DOHH2 (cell line): ENCODE results near the gene INPP5F.
"Not testable (repeated sequence)": the region's sequence is repeated elsewhere in the genome, so short reads cannot be mapped to it uniquely, and the experiment has no call there.

Experiments
- H3F3A ChIP-seq: fragments of 200-600 bp; sonication (generic), shearing (Covaris generic); 2 replicates; pipeline ENCODE4 v1.6.0; 2016; ENCODE audit warnings: antibody characterized with exemption, mild to moderate bottlenecking; ENCODE audit not compliant: control insufficient read depth, insufficient read depth
- H3K27ac ChIP-seq: fragments of 200-600 bp; sonication (generic); 2 replicates; pipeline ENCODE4 v1.5.1; 2014; ENCODE audit warnings: low read depth, mild to moderate bottlenecking, low read length, moderate library complexity
- H3K27me3 ChIP-seq: fragments of 200-600 bp; sonication (generic); 2 replicates; pipeline ENCODE4 v1.6.1; 2014; ENCODE audit warnings: mild to moderate bottlenecking, low read length, mixed read lengths; ENCODE audit not compliant: control insufficient read depth
- H3K36me3 ChIP-seq: fragments of 200-600 bp; sonication (generic); 2 replicates; pipeline ENCODE4 v1.6.1; 2014; ENCODE audit warnings: mild to moderate bottlenecking, low read length, moderate library complexity, mixed read lengths; ENCODE audit not compliant: control insufficient read depth
- H3K4me1 ChIP-seq: fragments of 200-600 bp; sonication (generic); 2 replicates; pipeline ENCODE4 v1.6.1; 2014; ENCODE audit warnings: mild to moderate bottlenecking, low read length, mixed read lengths; ENCODE audit not compliant: control insufficient read depth
- H3K4me2 ChIP-seq: fragments of 200-600 bp; sonication (generic); 2 replicates; pipeline ENCODE4 v1.6.0; 2014; ENCODE audit warnings: mild to moderate bottlenecking, low read length, moderate library complexity
- H3K4me3 ChIP-seq: fragments of 200-600 bp; sonication (generic); 2 replicates; pipeline ENCODE4 v1.5.1; 2014; ENCODE audit warnings: mild to moderate bottlenecking, low read length, mixed read lengths
- H3K79me2 ChIP-seq: fragments of 200-600 bp; sonication (generic); 2 replicates; pipeline ENCODE4 v1.6.1; 2014; ENCODE audit warnings: mild to moderate bottlenecking, low read length, mixed read lengths; ENCODE audit not compliant: control insufficient read depth
- H3K9me2 ChIP-seq: fragments of 200-600 bp; sonication (generic); replicated peaks from 2 replicates; pipeline ENCODE4 v1.6.1; 2014; ENCODE audit warnings: mild to moderate bottlenecking, low read length, mixed read lengths; ENCODE audit not compliant: control insufficient read depth
- H3K9me3 ChIP-seq: fragments of 200-600 bp; sonication (generic); 2 replicates; pipeline ENCODE4 v1.6.1; 2014; ENCODE audit warnings: antibody characterized with exemption, low read length, mixed read lengths; ENCODE audit not compliant: control insufficient read depth, insufficient read depth
- H4K20me1 ChIP-seq: fragments of 200-600 bp; sonication (generic); 2 replicates; pipeline ENCODE4 v1.6.0; 2014; ENCODE audit warnings: low read depth, mild to moderate bottlenecking, antibody characterized with exemption, low read length, moderate library complexity; ENCODE audit not compliant: control insufficient read depth, insufficient read depth
- CTCF ChIP-seq: fragments of 200-600 bp; sonication (generic); IDR thresholded peaks from one replicate; pipeline ENCODE4 v1.5.1; 2014; ENCODE audit warnings: antibody characterized with exemption, mild to moderate bottlenecking, low read depth, low read length; ENCODE audit not compliant: poor library complexity, severe bottlenecking
- EZH2phosphoT487 ChIP-seq: fragments of 200-600 bp; sonication (generic); IDR thresholded peaks from 2 replicates; pipeline ENCODE4 v1.6.1; 2017; ENCODE audit warnings: borderline replicate concordance, mild to moderate bottlenecking, antibody characterized with exemption, low read length, moderate library complexity, mixed read lengths

Gene INPP5F

GRCh38 chr10:119769886-119770285 is 44.0 kb downstream of the INPP5F start:
- no peak overlapping the region for H3K4me3 ChIP-seq
- peaks cover 4% of the 10 kb centered on the region; the same call in 1 of the 2 replicates for H3F3A ChIP-seq
- no peaks in the 10 kb centered on the region for H3K79me2 ChIP-seq
- no peaks in the 10 kb centered on the region for H3K4me1 ChIP-seq
- H3K9me3 ChIP-seq = no peaks in the 10 kb centered on the region
- H4K20me1 ChIP-seq = no peaks in the 10 kb centered on the region
- H3K27me3 ChIP-seq = no peaks in the 10 kb centered on the region
- no peak overlapping the region for H3K27ac ChIP-seq
- no peak overlapping the region for H3K4me2 ChIP-seq
- TF ChIP-seq EZH2phosphoT487 (no peak), CTCF (no peak)
- H3K36me3 ChIP-seq = no peaks in the 10 kb centered on the region
- no peaks in the 10 kb centered on the region for H3K9me2 ChIP-seq

- no peak overlapping the region for H3K27ac ChIP-seq
- H3K9me3 ChIP-seq = no peaks in the 10 kb centered on the region
- no peaks in the 10 kb centered on the region for H3K79me2 ChIP-seq
- no peaks in the 10 kb centered on the region for H3K36me3 ChIP-seq
- no peaks in the 10 kb centered on the region for H3K9me2 ChIP-seq
- H3K4me2 ChIP-seq = no peak overlapping the region
- H4K20me1 ChIP-seq = no peaks in the 10 kb centered on the region
- TF ChIP-seq CTCF (no peak), EZH2phosphoT487 (no peak)
- H3K27me3 ChIP-seq = no peaks in the 10 kb centered on the region
- peaks cover 4% of the 10 kb centered on the region; the same call in 1 of the 2 replicates for H3F3A ChIP-seq
- no peak overlapping the region for H3K4me3 ChIP-seq
- no peaks in the 10 kb centered on the region for H3K4me1 ChIP-seq
Measured at GRCh38 chr10:119770928-119771327, 45.1 kb downstream of the INPP5F start.

- no peaks in the 10 kb centered on the region for H3K27me3 ChIP-seq
- H3F3A ChIP-seq = peaks cover 2% of the 10 kb centered on the region; the same call in 1 of the 2 replicates
- H3K9me2 ChIP-seq = no peaks in the 10 kb centered on the region
- H3K4me3 ChIP-seq = no peak overlapping the region
- no peaks in the 10 kb centered on the region for H3K36me3 ChIP-seq
- no peak for TF ChIP-seq CTCF
- no peak for TF ChIP-seq EZH2phosphoT487
- no peaks in the 10 kb centered on the region for H3K79me2 ChIP-seq
- no peak overlapping the region for H3K4me2 ChIP-seq
- no peak overlapping the region for H3K27ac ChIP-seq
- H3K4me1 ChIP-seq = no peaks in the 10 kb centered on the region
- H4K20me1 ChIP-seq = no peaks in the 10 kb centered on the region
- H3K9me3 ChIP-seq = no peaks in the 10 kb centered on the region
Measured at GRCh38 chr10:119772334-119772733, 46.5 kb downstream of the INPP5F start.

GRCh38 chr10:119773041-119773440 is 47.2 kb downstream of the INPP5F start:
- not testable (repeated sequence) for H3K9me2 ChIP-seq, H3K4me2 ChIP-seq, H3K4me3 ChIP-seq, H3K27me3 ChIP-seq, H4K20me1 ChIP-seq, H3F3A ChIP-seq, H3K9me3 ChIP-seq, H3K79me2 ChIP-seq, H3K27ac ChIP-seq, H3K36me3 ChIP-seq, H3K4me1 ChIP-seq
